Embryonic facial prominence (tissue), 1 donor: ENCODE measurements around the gene KRT17.

Experiments
- DNase-seq: peaks from one replicate; pipeline ENCODE4 v3.0.0-alpha.2; 2016; ENCODE audit errors: extremely low spot score

KRT17 gene

GRCh38 chr17:41575336-41575735 is 49.0 kb downstream of the KRT17 start:
- no peak for DNase-seq

DNA sequence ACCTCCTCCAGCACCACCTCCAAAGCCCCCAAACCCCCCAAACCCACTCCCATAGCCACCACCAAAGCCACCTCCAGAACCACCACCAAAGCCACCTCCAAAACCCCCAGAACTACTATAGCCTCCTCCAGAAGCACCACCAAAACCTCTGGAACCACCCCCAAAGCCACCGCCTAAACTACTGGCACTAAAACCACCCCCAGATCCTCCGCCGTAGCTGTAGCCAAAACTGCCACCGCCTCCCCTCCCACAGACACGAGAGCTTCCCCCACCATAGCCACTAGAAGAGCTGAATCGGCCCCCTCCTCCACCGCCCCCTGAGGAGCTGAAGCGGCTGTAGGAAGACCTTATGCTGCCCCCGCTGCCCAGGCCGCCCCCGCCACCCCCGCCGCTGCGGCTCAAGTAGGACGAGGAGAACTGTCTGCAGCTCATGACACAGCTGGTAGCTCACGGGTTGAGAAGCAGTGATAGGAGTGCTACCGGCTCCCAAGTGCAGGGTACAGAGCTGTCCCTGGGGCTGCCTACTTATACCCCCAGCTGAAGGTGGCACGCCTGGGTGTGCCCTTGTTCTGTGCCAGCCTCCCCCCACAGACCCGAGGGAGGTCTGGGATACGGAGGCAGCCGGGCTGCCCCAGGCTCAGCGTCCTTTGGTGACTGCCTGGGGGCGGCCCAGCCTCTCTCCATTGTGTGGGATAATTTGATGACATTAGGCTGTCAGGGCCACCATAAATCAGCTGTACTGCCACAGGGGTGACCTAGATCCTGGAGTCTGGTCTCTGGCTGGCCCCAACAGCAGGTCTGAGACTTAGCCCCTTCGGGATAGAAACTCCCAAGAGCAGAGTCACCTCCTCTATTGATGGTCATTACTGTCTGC is 52.6 kb downstream of the KRT17 start, which contains the start of gene KRT9:
Gene KRT9, minus strand, starts transcription at position 499 of the 874 bp plus-strand sequence. Its CDS starts 67 bp downstream, at position 432.
- DNase-seq = no peak
